Measurements from ENCODE around the gene TRUB2. TPM values are rescaled to one million over a fixed set of nuclear protein-coding genes. Genes with fewer than 3 reads are reported as not detected.

TRUB2 gene
- total RNA-seq, 4 donors from 2014 or later, result 7.1 to 18.1 (median 14.3) TPM

DNA sequence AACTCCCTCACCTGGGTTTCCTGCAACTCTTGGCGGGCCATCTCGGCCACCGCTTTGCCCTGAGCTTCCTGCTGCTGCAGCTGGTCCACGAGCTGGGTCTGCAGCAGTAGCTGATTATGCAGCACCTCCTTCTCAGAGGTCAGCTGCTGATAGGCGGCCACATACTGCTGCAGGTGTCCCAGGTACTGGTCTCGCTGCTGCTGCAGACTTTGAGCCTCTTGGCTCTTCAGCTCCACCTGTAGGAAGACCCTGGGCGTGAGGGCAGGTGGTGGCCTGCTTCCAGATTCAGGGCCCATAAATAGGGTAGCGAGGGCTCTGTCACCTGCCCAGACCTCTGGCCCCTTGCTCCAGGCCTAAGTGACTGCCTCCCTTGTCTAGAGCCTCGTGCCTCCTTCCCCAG lies 63.1 kb downstream of the TRUB2 start:
- H3K27me3 ChIP-seq, result no peaks in the 10 kb centered on the region
- no peak overlapping the region for H3K27ac ChIP-seq
- no peaks in the 10 kb centered on the region for H3K9me3 ChIP-seq
- H3K36me3 ChIP-seq, result peaks cover 0 to 68% of the 10 kb centered on the region in 2 donors
- DNase-seq (no peak), ATAC-seq (no peak)
- no peaks in the 10 kb centered on the region for H3K4me1 ChIP-seq
- in situ Hi-C loops (cut with MboI; ENCODE audit: low sequenced_read_pairs in 4 of 4) (no loop called here), intact Hi-C loops (cut with DNase I; ENCODE audit: low total_unique reads) (no loop called here)
- no peak overlapping the region for H3K4me3 ChIP-seq
- TF ChIP-seq POLR2A (IDR thresholded peaks at IDR 0.05), result no peak
- TF ChIP-seq, protein P1, sequence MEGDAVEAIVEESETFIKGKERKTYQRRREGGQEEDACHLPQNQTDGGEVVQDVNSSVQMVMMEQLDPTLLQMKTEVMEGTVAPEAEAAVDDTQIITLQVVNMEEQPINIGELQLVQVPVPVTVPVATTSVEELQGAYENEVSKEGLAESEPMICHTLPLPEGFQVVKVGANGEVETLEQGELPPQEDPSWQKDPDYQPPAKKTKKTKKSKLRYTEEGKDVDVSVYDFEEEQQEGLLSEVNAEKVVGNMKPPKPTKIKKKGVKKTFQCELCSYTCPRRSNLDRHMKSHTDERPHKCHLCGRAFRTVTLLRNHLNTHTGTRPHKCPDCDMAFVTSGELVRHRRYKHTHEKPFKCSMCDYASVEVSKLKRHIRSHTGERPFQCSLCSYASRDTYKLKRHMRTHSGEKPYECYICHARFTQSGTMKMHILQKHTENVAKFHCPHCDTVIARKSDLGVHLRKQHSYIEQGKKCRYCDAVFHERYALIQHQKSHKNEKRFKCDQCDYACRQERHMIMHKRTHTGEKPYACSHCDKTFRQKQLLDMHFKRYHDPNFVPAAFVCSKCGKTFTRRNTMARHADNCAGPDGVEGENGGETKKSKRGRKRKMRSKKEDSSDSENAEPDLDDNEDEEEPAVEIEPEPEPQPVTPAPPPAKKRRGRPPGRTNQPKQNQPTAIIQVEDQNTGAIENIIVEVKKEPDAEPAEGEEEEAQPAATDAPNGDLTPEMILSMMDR (IDR thresholded peaks at IDR 0.05 in 4 of 5, conservative IDR thresholded peaks at IDR 0.05 in 1 of 5), result no peak

DNA sequence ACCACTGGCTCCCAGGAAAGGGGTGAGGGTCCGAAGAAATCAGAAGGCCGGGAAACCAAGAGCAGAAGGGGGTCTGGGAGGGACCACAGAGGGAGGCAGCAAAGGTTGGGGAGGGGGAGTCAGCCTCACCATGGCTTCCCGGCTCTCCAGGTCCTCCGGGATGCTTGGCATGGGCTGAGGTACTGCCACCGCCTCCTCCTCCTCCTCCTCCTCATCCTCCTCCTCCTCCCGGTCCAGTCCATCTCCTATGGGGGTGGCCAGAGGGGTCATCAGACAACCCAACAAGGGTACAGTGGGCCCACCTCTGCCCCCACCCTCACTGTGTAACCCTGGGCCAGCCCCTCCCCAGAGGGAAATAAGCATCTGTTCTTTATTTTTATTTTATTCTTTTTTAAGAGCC lies 63.9 kb downstream of the TRUB2 start:
- in situ Hi-C loops (cut with MboI; ENCODE audit: low sequenced_read_pairs in 4 of 4) (no loop called here), intact Hi-C loops (cut with DNase I; ENCODE audit: low total_unique reads) (no loop called here)
- Histone ChIP-seq H3K9me3 (no peaks in the 10 kb centered on the region), H3K27ac (no peak overlapping the region), H3K27me3 (no peaks in the 10 kb centered on the region), H3K4me3 (no peak overlapping the region), H3K36me3 (peaks cover 0 to 68% of the 10 kb centered on the region in 2 donors), H3K4me1 (no peaks in the 10 kb centered on the region)
- no peak for ATAC-seq
- TF ChIP-seq, protein P1 (IDR thresholded peaks at IDR 0.05 in 4 of 5, conservative IDR thresholded peaks at IDR 0.05 in 1 of 5), result no peak
- TF ChIP-seq POLR2A (IDR thresholded peaks at IDR 0.05), result no peak
- no peak for DNase-seq

DNA sequence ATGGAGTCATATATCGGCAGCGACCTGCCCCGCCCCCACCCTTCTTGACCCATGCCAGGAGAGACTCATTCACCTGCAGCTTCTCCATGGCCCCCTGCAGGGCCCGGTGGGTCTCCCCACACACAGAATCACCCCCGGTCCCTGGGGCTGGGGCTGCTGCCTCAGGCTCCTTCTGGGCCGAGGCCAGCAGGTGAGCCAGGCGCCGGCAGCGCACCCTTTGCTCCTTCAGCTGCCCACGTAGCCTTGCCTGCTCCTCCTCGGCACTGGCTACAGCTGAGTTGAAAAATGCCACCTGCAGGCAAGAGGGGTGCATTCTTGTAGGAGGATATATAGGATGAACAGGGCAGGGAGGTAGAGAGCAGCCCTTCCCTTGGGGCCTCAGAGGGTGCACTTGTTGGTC lies 64.3 kb downstream of the TRUB2 start:
- TF ChIP-seq POLR2A (IDR thresholded peaks at IDR 0.05), result no peak
- TF ChIP-seq, protein P1 (IDR thresholded peaks at IDR 0.05 in 4 of 5, conservative IDR thresholded peaks at IDR 0.05 in 1 of 5), result no peak
- Histone ChIP-seq H3K4me1 (no peaks in the 10 kb centered on the region), H3K4me3 (no peak overlapping the region), H3K27ac (no peak overlapping the region), H3K9me3 (no peaks in the 10 kb centered on the region), H3K36me3 (peaks cover 0 to 66% of the 10 kb centered on the region in 2 donors), H3K27me3 (peaks cover 0 to 2% (median 0%) of the 10 kb centered on the region in 3 donors)
- in situ Hi-C loops (cut with MboI; ENCODE audit: low sequenced_read_pairs in 4 of 4) (no loop called here), intact Hi-C loops (cut with DNase I; ENCODE audit: low total_unique reads) (no loop called here)
- ATAC-seq (no peak), DNase-seq (no peak)

DNA sequence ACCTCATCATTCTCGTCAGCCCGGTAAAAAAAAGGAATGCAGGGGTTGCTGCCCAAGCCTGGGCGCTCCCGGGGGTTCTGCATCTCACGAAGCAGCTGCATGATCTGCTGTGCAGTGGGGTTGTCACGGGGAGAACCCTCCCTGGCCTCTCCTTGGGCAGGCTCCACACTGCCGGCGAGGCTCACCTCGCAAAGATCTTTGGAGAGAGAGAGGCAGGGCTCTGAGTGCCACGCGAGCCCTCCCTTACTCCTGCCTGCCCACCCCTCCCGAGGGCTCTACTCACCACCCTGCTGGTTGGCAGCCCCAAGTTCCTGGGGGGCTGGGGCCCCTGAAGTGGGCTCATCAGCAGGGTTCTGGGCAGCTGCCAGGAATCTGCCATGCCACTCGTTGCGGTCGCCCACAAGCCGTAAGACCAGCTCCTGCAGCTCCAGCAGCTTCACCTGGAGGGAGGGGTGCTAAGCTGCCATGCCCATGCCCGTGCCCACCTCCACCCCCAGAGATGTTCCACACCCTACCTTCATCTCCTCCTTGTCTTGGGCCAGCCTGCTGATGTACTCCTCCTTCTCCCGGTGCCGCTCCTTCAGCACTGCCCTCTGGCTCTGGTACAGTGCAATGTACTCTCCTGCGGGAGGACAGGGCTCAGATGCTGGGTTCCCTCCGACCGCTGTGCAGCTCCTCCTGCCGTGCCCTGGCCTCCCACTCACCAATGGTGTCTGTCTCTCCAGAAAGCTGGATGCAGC lies 65.0 kb downstream of the TRUB2 start:
- Histone ChIP-seq H3K4me1 (no peaks in the 10 kb centered on the region), H3K27ac (no peak overlapping the region), H3K9me3 (no peaks in the 10 kb centered on the region), H3K36me3 (peaks cover 0 to 59% of the 10 kb centered on the region in 2 donors), H3K4me3 (no peak overlapping the region), H3K27me3 (peaks cover 0 to 3% (median 1%) of the 10 kb centered on the region in 3 donors)
- intact Hi-C loops (cut with DNase I; ENCODE audit: low total_unique reads) (no loop called here), in situ Hi-C loops (cut with MboI; ENCODE audit: low sequenced_read_pairs in 4 of 4) (no loop called here)
- ATAC-seq (no peak), DNase-seq (no peak)
- no peak for TF ChIP-seq POLR2A (IDR thresholded peaks at IDR 0.05)
- TF ChIP-seq, protein P1 (IDR thresholded peaks at IDR 0.05 in 4 of 5, conservative IDR thresholded peaks at IDR 0.05 in 1 of 5), result no peak

Other genes with a start within 250 kb of the TRUB2 start
- 100 to 1,000 TPM in 3 of 4 donors, 10 to 100 TPM in 1; 95.2 to 266 (median 155) TPM for gene PTGES2, start 194.7 kb downstream of the TRUB2 start, total RNA-seq
- under 1 TPM in 1 of 4 donors, not detected in 3; 1.00 TPM for gene LCN2, start 173.0 kb downstream of the TRUB2 start, total RNA-seq
- gene BBLN, start 162.2 kb downstream of the TRUB2 start, total RNA-seq, result 100 to 1,000 TPM in 3 of 4 donors, 10 to 100 TPM in 1; 73.5 to 145 (median 132) TPM
- 10 to 100 TPM; 47.8 to 61.3 (median 53.0) TPM for gene CIZ1, start 130.9 kb downstream of the TRUB2 start, total RNA-seq
- gene DNM1, start 119.1 kb downstream of the TRUB2 start, total RNA-seq, result 1 to 10 TPM; 1.8 to 3.8 (median 2.0) TPM
- gene GOLGA2, start 46.4 kb downstream of the TRUB2 start, total RNA-seq, result 10 to 100 TPM; 68.9 to 84.6 (median 78.5) TPM
- 10 to 100 TPM; 12.7 to 23.8 (median 13.5) TPM for gene SWI5, start 46.2 kb downstream of the TRUB2 start, total RNA-seq
- 10 to 100 TPM; 25.1 to 42.4 (median 34.3) TPM for gene COQ4, start 392 bp upstream of the TRUB2 start, total RNA-seq
- gene SLC27A4, start 18.1 kb upstream of the TRUB2 start, total RNA-seq, result 10 to 100 TPM; 10.9 to 30.4 (median 26.1) TPM
- gene URM1, start 48.9 kb upstream of the TRUB2 start, total RNA-seq, result 10 to 100 TPM; 24.1 to 34.1 (median 32.9) TPM
- 1 to 10 TPM; 1.1 to 6.1 (median 2.3) TPM for gene CERCAM, start 98.4 kb upstream of the TRUB2 start, total RNA-seq
- gene ODF2, start 133.6 kb upstream of the TRUB2 start, total RNA-seq, result 10 to 100 TPM in 2 of 4 donors, 1 to 10 TPM in 2; 8.5 to 11.0 (median 9.9) TPM
- 10 to 100 TPM; 31.4 to 56.7 (median 32.7) TPM for gene GLE1, start 182.3 kb upstream of the TRUB2 start, total RNA-seq
- gene SPTAN1, start 230.1 kb upstream of the TRUB2 start, total RNA-seq, result 10 to 100 TPM; 30.2 to 41.5 (median 33.0) TPM

Measured in gastrocnemius medialis (tissue), 4 donors.